Endothelial cell of hepatic sinusoid (primary cell): ENCODE data around the gene KIAA0408.
"Not testable (repeated sequence)": the region's sequence is repeated elsewhere in the genome, so short reads cannot be mapped to it uniquely, and the experiment has no call there.

Experiments
- in situ Hi-C: cut with HindIII; loops from 2 replicates; pipeline ENCODE4 v1.10.0; 2017; ENCODE audit warnings: low sequenced_read_pairs

KIAA0408 gene

GRCh38 chr6:127464161-127464880 lies 5.1 kb upstream of the KIAA0408 start:
- in situ Hi-C loops, result no loop called here

GRCh38 chr6:127463056-127463455 lies 3.9 kb upstream of the KIAA0408 start:
- in situ Hi-C loops, result no loop called here

- in situ Hi-C loops, result no loop called here
These were observed 3.2 kb upstream of the KIAA0408 start for GRCh38 chr6:127462376-127462775.

DNA sequence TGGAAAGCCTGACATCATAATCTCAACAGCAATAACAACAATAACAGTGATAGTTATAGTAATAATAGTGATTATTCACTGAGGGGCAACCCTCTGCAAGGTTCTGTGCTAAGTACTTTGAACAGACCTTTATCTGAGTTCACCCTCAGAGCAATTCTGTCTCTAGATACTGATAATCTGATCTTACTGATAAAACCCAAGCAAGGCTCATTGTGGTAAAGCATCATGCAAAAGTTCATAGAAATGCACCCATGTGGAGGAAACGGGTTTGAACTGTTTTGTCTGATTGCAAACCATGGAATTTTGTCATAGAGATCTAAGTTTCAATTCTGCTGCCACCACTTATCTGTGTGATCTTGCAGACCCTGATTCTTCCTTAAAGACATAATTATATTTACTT lies 1.3 kb upstream of the KIAA0408 start:
- in situ Hi-C loops, result no loop called here

- in situ Hi-C loops, result no loop called here
These were observed 372 bp downstream of the KIAA0408 start for GRCh38 chr6:127458817-127459216.

- in situ Hi-C loops, result no loop called here
These were observed 967 bp downstream of the KIAA0408 start for GRCh38 chr6:127458222-127458621.

- in situ Hi-C loops, result no loop called here
These were observed 1.6 kb downstream of the KIAA0408 start for GRCh38 chr6:127457456-127458064.

DNA sequence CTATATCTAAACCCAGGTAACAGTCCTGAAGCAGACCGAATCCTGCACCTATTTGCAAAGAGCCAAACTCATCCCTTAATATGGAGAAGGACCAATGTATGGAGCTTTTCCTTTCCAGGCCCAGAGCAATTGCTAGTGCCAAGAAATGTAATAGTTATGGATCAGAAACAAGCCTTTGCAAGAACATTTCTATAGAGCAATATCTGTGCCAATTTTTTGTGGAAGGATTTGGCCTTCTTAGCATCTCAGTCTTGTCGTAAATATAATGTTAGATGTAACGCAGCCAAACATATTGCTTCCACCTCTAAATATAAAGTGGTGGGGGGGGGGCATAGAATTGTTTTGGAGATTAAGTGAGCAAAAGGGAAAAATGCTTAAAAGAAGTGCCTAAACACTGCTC lies 2.7 kb downstream of the KIAA0408 start:
- in situ Hi-C loops, result no loop called here

DNA sequence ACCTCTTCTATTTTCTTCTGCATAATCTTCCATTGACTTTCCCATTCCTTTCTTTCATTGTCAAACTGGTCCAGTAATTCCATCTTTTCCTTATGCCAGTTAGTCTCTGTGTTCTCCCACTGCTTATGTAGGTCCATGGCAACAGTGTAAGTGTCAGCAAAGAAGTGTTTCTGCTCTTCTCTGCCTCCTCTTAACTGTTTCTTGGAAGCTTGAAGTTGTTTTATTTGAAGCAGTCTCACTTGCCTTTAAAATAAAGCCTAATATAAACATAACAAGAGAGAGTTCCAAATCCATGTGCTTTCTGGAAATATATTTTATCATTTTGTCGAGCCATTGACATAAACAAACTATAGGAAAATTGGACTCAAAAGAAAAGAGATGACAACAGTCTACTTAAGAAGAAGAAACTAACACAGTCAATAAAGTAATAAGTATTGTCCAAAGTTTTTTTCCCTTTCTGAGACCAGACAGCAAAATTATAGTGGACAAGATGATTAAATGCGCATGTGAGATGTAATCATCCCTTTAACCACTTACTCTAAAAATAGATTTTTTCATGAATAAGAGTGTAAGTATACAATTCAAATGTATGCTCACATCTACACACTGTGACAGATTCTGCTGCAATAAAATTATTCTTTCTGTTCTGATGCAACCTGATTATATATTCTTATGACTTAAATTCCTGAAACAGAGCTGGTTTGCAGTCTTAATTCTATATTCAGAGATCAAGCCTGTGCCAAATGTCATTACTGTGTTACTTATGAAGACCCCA lies 5.2 kb downstream of the KIAA0408 start:
- in situ Hi-C loops, result loop anchor here (5.0 kb wide), 1 partner anchor 38 kb away; no protein-coding TSS in a partner anchor

- in situ Hi-C loops, result loop anchor here (5.0 kb wide), 1 partner anchor 39 kb away; no protein-coding TSS in a partner anchor
These were observed 6.4 kb downstream of the KIAA0408 start for GRCh38 chr6:127452803-127453202.

GRCh38 chr6:127451388-127451787 lies 7.8 kb downstream of the KIAA0408 start:
- in situ Hi-C loops, result loop anchor here (5.0 kb wide), 1 partner anchor 41 kb away; no protein-coding TSS in a partner anchor

- in situ Hi-C loops, result no loop called here
These were observed 11.4 kb downstream of the KIAA0408 start for GRCh38 chr6:127447780-127448179.

- in situ Hi-C loops, result no loop called here
These were observed 12.8 kb downstream of the KIAA0408 start for GRCh38 chr6:127446356-127446755.

DNA sequence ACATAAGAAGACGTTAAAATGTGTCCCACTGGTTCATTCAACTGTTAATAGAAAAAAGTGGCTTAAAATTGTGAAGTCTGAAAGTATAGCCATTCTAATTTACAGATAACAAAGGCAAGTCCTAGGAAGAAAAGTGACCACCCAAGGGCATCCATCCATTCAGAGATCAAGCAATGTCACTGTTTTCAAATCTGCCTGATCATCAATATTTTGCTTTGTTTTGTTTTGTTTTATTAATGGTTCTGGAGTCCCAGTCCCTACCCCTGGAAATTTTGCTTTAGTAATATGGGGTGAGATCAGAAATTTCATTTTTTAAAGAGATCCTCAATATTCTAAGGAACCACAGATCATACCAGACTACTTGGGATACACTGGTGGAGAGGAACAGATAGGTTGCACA lies 17.3 kb downstream of the KIAA0408 start:
- in situ Hi-C loops, result no loop called here

- in situ Hi-C loops, result no loop called here
These were observed 19.5 kb downstream of the KIAA0408 start for GRCh38 chr6:127439718-127440117.

GRCh38 chr6:127436578-127437110 lies 22.5 kb downstream of the KIAA0408 start:
- in situ Hi-C loops, result no loop called here

GRCh38 chr6:127435626-127436220 lies 23.5 kb downstream of the KIAA0408 start:
- in situ Hi-C loops, result no loop called here

GRCh38 chr6:127434651-127435050 lies 24.5 kb downstream of the KIAA0408 start:
- in situ Hi-C loops, result no loop called here

GRCh38 chr6:127428562-127428961 lies 30.6 kb downstream of the KIAA0408 start:
- in situ Hi-C loops, result not testable (repeated sequence)

- in situ Hi-C loops, result no loop called here
These were observed 35.3 kb downstream of the KIAA0408 start for GRCh38 chr6:127423921-127424320.

DNA sequence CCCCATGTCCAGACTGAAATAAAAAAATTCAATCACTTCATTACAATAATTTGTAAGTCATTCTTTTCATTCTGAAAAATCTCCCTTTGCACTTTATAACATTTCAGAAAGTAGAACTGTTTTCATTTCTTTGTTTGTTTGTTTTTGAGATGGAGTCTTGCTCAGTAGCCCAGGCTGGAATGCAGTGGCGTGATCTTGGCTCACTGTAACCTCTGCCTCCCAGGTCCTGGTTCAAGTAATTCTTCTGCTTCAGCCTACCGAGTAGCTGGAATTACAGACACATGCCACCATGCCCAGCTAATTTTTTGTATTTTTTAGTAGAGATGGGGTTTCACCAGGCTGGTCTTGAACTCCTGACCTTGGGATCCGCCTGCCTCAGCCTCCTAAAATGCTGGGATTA lies 38.0 kb downstream of the KIAA0408 start:
- in situ Hi-C loops, result not testable (repeated sequence)
